ENCODE measurements around the gene RMND1. TPM values are rescaled to one million over a fixed set of nuclear protein-coding genes. Genes with fewer than 3 reads are reported as not detected.

RMND1 gene
- total and polyA plus RNA-seq, 2 of the 13 experiments (the other 11 are each of a cell fraction or from before 2014, with no cell fraction given): 34.0 to 72.5 TPM

DNA sequence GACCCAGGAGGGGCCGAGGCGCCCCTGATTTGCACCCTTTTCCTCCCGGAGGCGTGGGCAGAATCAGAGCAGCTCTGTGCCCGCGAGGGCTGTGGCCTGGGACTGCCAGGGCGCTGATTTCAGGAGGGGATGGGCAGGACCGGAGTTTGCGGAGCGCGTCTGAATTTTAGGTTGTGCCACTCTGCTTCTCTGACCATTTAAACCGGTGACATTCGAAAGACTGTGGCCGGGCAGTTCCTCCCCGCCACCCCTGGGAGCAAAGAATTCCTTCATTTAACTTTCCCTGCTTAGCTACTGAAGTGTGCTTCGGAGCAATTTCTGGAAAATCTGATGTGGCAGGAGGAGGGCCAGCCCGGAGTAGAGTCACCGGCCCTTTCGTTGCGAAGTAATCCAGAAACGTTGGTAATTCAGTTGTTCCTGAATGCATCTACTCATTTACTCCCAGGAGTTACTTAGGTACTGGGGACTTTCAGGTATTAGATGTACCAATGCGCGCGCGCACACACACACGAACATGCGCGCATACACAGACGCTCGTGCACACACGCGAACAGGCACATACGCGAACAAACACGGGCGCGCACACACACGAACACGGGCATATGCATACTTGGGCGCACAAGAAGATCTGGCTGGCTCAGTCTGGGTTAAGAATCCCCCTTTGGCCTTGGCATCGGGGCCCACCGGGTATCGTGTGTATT lies 42.5 kb upstream of the RMND1 start (continued):
- TF ChIP-seq ONECUT2 (CRISPR knock-in tag; IDR thresholded peaks at IDR 0.05) (0 out of 2 replicates have a peak, but pooled peaks have one; percentile 7), MYC (CRISPR knock-in tag; IDR thresholded peaks at IDR 0.05; ENCODE audit: borderline replicate concordance) (peak; percentile 56; the same call in 1 of the 2 replicates), RFX1 (IDR thresholded peaks at IDR 0.05) (no peak; the same call in 1 of the 2 replicates), ZC3H13 (CRISPR knock-in tag; IDR thresholded peaks at IDR 0.05) (no peak), KAT7 (CRISPR knock-in tag; IDR thresholded peaks at IDR 0.05; ENCODE audit: borderline replicate concordance) (no peak), ZSCAN20 (CRISPR knock-in tag; IDR thresholded peaks at IDR 0.05; ENCODE audit: borderline replicate concordance) (0 out of 2 replicates have a peak, but pooled peaks have one; percentile 17), NRL (CRISPR knock-in tag; IDR thresholded peaks at IDR 0.05; ENCODE audit: borderline replicate concordance) (peak; percentile 40; the same call in 1 of the 2 replicates), ZNF451 (CRISPR knock-in tag; IDR thresholded peaks at IDR 0.05) (no peak), TCF7L2 (IDR thresholded peaks at IDR 0.05; ENCODE audit: low read depth, low read length) (no peak), CREM (IDR thresholded peaks at IDR 0.05) (peak; percentile 10; the same call in 1 of the 2 replicates), CREM (CRISPR knock-in tag; IDR thresholded peaks at IDR 0.05) (peak; percentile 25; the same call in 1 of the 2 replicates), ZNF776 (CRISPR knock-in tag; IDR thresholded peaks at IDR 0.05) (peak; percentile 59; the same call in 1 of the 2 replicates), SMYD3 (CRISPR knock-in tag; IDR thresholded peaks at IDR 0.05) (peak; percentile 83; the same call in 1 of the 2 replicates), ZKSCAN5 (CRISPR knock-in tag; IDR thresholded peaks at IDR 0.05) (0 out of 2 replicates have a peak, but pooled peaks have one; percentile 28)
- TF ChIP-seq, protein P1, sequence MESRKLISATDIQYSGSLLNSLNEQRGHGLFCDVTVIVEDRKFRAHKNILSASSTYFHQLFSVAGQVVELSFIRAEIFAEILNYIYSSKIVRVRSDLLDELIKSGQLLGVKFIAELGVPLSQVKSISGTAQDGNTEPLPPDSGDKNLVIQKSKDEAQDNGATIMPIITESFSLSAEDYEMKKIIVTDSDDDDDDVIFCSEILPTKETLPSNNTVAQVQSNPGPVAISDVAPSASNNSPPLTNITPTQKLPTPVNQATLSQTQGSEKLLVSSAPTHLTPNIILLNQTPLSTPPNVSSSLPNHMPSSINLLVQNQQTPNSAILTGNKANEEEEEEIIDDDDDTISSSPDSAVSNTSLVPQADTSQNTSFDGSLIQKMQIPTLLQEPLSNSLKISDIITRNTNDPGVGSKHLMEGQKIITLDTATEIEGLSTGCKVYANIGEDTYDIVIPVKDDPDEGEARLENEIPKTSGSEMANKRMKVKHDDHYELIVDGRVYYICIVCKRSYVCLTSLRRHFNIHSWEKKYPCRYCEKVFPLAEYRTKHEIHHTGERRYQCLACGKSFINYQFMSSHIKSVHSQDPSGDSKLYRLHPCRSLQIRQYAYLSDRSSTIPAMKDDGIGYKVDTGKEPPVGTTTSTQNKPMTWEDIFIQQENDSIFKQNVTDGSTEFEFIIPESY (CRISPR knock-in tag; IDR thresholded peaks at IDR 0.05): no peak
- TF ChIP-seq, protein P2, sequence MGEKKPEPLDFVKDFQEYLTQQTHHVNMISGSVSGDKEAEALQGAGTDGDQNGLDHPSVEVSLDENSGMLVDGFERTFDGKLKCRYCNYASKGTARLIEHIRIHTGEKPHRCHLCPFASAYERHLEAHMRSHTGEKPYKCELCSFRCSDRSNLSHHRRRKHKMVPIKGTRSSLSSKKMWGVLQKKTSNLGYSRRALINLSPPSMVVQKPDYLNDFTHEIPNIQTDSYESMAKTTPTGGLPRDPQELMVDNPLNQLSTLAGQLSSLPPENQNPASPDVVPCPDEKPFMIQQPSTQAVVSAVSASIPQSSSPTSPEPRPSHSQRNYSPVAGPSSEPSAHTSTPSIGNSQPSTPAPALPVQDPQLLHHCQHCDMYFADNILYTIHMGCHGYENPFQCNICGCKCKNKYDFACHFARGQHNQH (CRISPR knock-in tag; IDR thresholded peaks at IDR 0.05): 0 out of 2 replicates have a peak, but pooled peaks have one; percentile 34
- TF ChIP-seq, protein P3, sequence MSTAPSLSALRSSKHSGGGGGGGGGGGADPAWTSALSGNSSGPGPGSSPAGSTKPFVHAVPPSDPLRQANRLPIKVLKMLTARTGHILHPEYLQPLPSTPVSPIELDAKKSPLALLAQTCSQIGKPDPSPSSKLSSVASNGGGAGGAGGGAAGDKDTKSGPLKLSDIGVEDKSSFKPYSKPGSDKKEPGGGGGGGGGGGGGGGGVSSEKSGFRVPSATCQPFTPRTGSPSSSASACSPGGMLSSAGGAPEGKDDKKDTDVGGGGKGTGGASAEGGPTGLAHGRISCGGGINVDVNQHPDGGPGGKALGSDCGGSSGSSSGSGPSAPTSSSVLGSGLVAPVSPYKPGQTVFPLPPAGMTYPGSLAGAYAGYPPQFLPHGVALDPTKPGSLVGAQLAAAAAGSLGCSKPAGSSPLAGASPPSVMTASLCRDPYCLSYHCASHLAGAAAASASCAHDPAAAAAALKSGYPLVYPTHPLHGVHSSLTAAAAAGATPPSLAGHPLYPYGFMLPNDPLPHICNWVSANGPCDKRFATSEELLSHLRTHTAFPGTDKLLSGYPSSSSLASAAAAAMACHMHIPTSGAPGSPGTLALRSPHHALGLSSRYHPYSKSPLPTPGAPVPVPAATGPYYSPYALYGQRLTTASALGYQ (CRISPR knock-in tag; IDR thresholded peaks at IDR 0.05): no peak
- TF ChIP-seq, protein P4, sequence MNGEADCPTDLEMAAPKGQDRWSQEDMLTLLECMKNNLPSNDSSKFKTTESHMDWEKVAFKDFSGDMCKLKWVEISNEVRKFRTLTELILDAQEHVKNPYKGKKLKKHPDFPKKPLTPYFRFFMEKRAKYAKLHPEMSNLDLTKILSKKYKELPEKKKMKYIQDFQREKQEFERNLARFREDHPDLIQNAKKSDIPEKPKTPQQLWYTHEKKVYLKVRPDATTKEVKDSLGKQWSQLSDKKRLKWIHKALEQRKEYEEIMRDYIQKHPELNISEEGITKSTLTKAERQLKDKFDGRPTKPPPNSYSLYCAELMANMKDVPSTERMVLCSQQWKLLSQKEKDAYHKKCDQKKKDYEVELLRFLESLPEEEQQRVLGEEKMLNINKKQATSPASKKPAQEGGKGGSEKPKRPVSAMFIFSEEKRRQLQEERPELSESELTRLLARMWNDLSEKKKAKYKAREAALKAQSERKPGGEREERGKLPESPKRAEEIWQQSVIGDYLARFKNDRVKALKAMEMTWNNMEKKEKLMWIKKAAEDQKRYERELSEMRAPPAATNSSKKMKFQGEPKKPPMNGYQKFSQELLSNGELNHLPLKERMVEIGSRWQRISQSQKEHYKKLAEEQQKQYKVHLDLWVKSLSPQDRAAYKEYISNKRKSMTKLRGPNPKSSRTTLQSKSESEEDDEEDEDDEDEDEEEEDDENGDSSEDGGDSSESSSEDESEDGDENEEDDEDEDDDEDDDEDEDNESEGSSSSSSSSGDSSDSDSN (CRISPR knock-in tag; IDR thresholded peaks at IDR 0.05): peak; percentile 61
- TF ChIP-seq, protein P5, sequence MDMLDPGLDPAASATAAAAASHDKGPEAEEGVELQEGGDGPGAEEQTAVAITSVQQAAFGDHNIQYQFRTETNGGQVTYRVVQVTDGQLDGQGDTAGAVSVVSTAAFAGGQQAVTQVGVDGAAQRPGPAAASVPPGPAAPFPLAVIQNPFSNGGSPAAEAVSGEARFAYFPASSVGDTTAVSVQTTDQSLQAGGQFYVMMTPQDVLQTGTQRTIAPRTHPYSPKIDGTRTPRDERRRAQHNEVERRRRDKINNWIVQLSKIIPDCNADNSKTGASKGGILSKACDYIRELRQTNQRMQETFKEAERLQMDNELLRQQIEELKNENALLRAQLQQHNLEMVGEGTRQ (IDR thresholded peaks at IDR 0.05; ENCODE audit: low read depth, low read length): no peak
- TF ChIP-seq, protein P5 (CRISPR knock-in tag; IDR thresholded peaks at IDR 0.05; ENCODE audit: borderline replicate concordance): no peak

All from HepG2 (cell line).